GM19397 (cell line): ENCODE data around the gene ARHGAP27.

Experiments used
- ATAC-seq: cut with Tn5 transposase; IDR thresholded peaks from one replicate; pipeline ENCODE4 v1.9.1; 2021; ENCODE audit warnings: mild to moderate bottlenecking, moderate library complexity; ENCODE audit not compliant: unreplicated experiment

Gene ARHGAP27

GRCh38 chr17:45431531-45432404, 902 bp downstream of the ARHGAP27 start:
- ATAC-seq: peak; percentile 52

- ATAC-seq: peak; percentile 13
Observed at GRCh38 chr17:45430738-45431530, 1.7 kb downstream of the ARHGAP27 start.

- ATAC-seq: no peak
Observed at GRCh38 chr17:45430006-45430737, 2.5 kb downstream of the ARHGAP27 start.

GRCh38 chr17:45429339-45430005, 3.2 kb downstream of the ARHGAP27 start:
- ATAC-seq: no peak

- ATAC-seq: no peak
Observed at GRCh38 chr17:45428931-45429338, 3.7 kb downstream of the ARHGAP27 start.

GRCh38 chr17:45428050-45428617, 4.5 kb downstream of the ARHGAP27 start:
- peak; percentile 55 for ATAC-seq

GRCh38 chr17:45427181-45427835, 5.4 kb downstream of the ARHGAP27 start:
- no peak for ATAC-seq

GRCh38 chr17:45426561-45426960, 6.1 kb downstream of the ARHGAP27 start:
- ATAC-seq: no peak

- no peak for ATAC-seq
Observed at GRCh38 chr17:45425984-45426413, 6.7 kb downstream of the ARHGAP27 start.

- ATAC-seq: no peak
Observed at GRCh38 chr17:45425125-45425983, 7.3 kb downstream of the ARHGAP27 start.

- no peak for ATAC-seq
Observed at GRCh38 chr17:45424769-45425124, 7.9 kb downstream of the ARHGAP27 start.

- ATAC-seq: no peak
Observed at GRCh38 chr17:45423975-45424335, 8.7 kb downstream of the ARHGAP27 start.

- ATAC-seq: no peak
Observed at GRCh38 chr17:45423304-45423974, 9.2 kb downstream of the ARHGAP27 start.

- no peak for ATAC-seq
Observed at GRCh38 chr17:45414990-45415881, 17.4 kb downstream of the ARHGAP27 start.

GRCh38 chr17:45413498-45413923, 19.2 kb downstream of the ARHGAP27 start:
- no peak for ATAC-seq

- ATAC-seq: no peak
Observed at GRCh38 chr17:45411348-45412105, 21.1 kb downstream of the ARHGAP27 start.
